ENCODE results near the gene KCTD20. TPM values are rescaled to one million over a fixed set of nuclear protein-coding genes. Genes with fewer than 3 reads are reported as not detected.

KCTD20 gene
- total and polyA plus RNA-seq, 2 of the 13 experiments (the other 11 are each of a cell fraction or from before 2014, with no cell fraction given): 52.7 to 67.1 TPM

GRCh38 chr6:36442671-36443470 lies at the start of gene KCTD20, which contains the start of gene PXT1 (continued):
- TF ChIP-seq MAZ (IDR thresholded peaks at IDR 0.05; ENCODE audit: borderline replicate concordance, low read depth, low read length) (peak; percentile 72), MAZ (CRISPR knock-in tag; IDR thresholded peaks at IDR 0.05; ENCODE audit: low read depth) (peak; percentile 89), FIP1L1 (IDR thresholded peaks at IDR 0.05; ENCODE audit: borderline replicate concordance, insufficient read depth, low read depth, low read length) (no peak), MATR3 (CRISPR knock-in tag; IDR thresholded peaks at IDR 0.05) (no peak), HNRNPL (IDR thresholded peaks at IDR 0.05; ENCODE audit: low read depth, low read length) (peak; percentile 86), REXO4 (CRISPR knock-in tag; IDR thresholded peaks at IDR 0.05; ENCODE audit: borderline replicate concordance) (peak; percentile 44; the same call in 1 of the 2 replicates), RFX3 (CRISPR knock-in tag; IDR thresholded peaks at IDR 0.05) (no peak), TFDP1 (CRISPR knock-in tag; IDR thresholded peaks at IDR 0.05; ENCODE audit: borderline replicate concordance) (peak; percentile 81; the same call in 1 of the 2 replicates), ZNF296 (CRISPR knock-in tag; conservative IDR thresholded peaks at IDR 0.05) (0 out of 2 replicates have a peak, but pooled peaks have one; percentile 41), NFYC (CRISPR knock-in tag; IDR thresholded peaks at IDR 0.05) (no peak; the same call in 1 of the 2 replicates), ZNF639 (CRISPR knock-in tag; conservative IDR thresholded peaks at IDR 0.05) (no peak; the same call in 1 of the 2 replicates), ZNF7 (CRISPR knock-in tag; IDR thresholded peaks at IDR 0.05) (peak; percentile 67), KIAA2018 (CRISPR knock-in tag; IDR thresholded peaks at IDR 0.05; ENCODE audit: borderline replicate concordance) (no peak; the same call in 1 of the 2 replicates), ZNF138 (CRISPR knock-in tag; IDR thresholded peaks at IDR 0.05; ENCODE audit: low read depth) (peak; percentile 87), MYPOP (CRISPR knock-in tag; IDR thresholded peaks at IDR 0.05) (0 out of 2 replicates have a peak, but pooled peaks have one; percentile 42), BRD4 (CRISPR knock-in tag; IDR thresholded peaks at IDR 0.05) (no peak; the same call in 1 of the 2 replicates), SMAD1 (CRISPR knock-in tag; IDR thresholded peaks at IDR 0.05; ENCODE audit: borderline replicate concordance, low read depth) (no peak)

Measured in HepG2 (cell line).